Astrocyte of the spinal cord (primary cell): ENCODE results near the gene SPANXN1.
"Not testable (repeated sequence)": the region's sequence is repeated elsewhere in the genome, so short reads cannot be mapped to it uniquely, and the experiment has no call there.

Experiments
- DNase-seq: peaks from one replicate; pipeline ENCODE4 v3.0.0; 2011; ENCODE audit warnings: low read depth, low spot score
- H3K4me3 ChIP-seq: 2 replicates; pipeline ENCODE4 v1.5.1; 2011; ENCODE audit warnings: low read depth, mild to moderate bottlenecking, low read length, moderate library complexity
- CTCF ChIP-seq: IDR thresholded peaks from 2 replicates; pipeline ENCODE4 v1.5.1; 2012; ENCODE audit warnings: low read depth, mild to moderate bottlenecking, low read length, inconsistent platforms
- in situ Hi-C: cut with HindIII; loops from 2 replicates; pipeline ENCODE4 v1.10.0; 2017; ENCODE audit warnings: low sequenced_read_pairs

Gene SPANXN1

GRCh38 chrX:145247203-145247602 is at the start of gene SPANXN1:
SPANXN1 (plus strand) TSS chrX:145247503; CDS start chrX:145247587, 84 bp downstream.
- H3K4me3 ChIP-seq, in situ Hi-C loops: not testable (repeated sequence)

GRCh38 chrX:145199078-145199477 is 48.2 kb upstream of the SPANXN1 start:
- H3K4me3 ChIP-seq, result no peak overlapping the region
- TF ChIP-seq CTCF, result no peak
- no peak for DNase-seq
- in situ Hi-C loops, result no loop called here

More at GRCh38 chrX:145247203-145247602, at the start of gene SPANXN1:
- DNase-seq, result not testable (repeated sequence)

- peak; percentile 3 for DNase-seq
- peak; percentile 28 for TF ChIP-seq CTCF
Measured at GRCh38 chrX:145213504-145213903, 33.8 kb upstream of the SPANXN1 start.

GRCh38 chrX:145292218-145292617 is 44.9 kb downstream of the SPANXN1 start:
- no peak for TF ChIP-seq CTCF
- in situ Hi-C loops, result no loop called here
- no peak overlapping the region for H3K4me3 ChIP-seq
- no peak for DNase-seq

More at GRCh38 chrX:145213504-145213903, 33.8 kb upstream of the SPANXN1 start:
- H3K4me3 ChIP-seq, result no peak overlapping the region
- in situ Hi-C loops, result no loop called here
